GM06990 (cell line): ENCODE measurements around the gene RNF220.

Experiments
- DNase-seq: peaks from one replicate; pipeline ENCODE4 v3.0.0-alpha.2; 2011; ENCODE audit not compliant: insufficient read length; ENCODE audit errors: extremely low read depth
- H3K27me3 ChIP-seq: replicated peaks from 2 replicates; pipeline ENCODE4 v1.6.0; 2011; ENCODE audit warnings: low read length; ENCODE audit not compliant: control insufficient read depth, insufficient read depth
- H3K36me3 ChIP-seq: 2 replicates; pipeline ENCODE4 v1.5.1; 2011; ENCODE audit warnings: low read length; ENCODE audit not compliant: control insufficient read depth, insufficient read depth
- H3K4me3 ChIP-seq: replicated peaks from 2 replicates; pipeline ENCODE4 v1.5.1; 2011; ENCODE audit warnings: low read depth, mild to moderate bottlenecking, control low read depth, low read length
- CTCF ChIP-seq: IDR thresholded peaks from 2 replicates; pipeline ENCODE4 v1.5.1; 2011; ENCODE audit warnings: low read length, control low read depth, mild to moderate bottlenecking, inconsistent platforms; ENCODE audit not compliant: insufficient read depth, poor library complexity, severe bottlenecking

RNF220 gene

GRCh38 chr1:44644806-44645205 is 239.8 kb downstream of the RNF220 start:
- peaks cover 54% of the 10 kb centered on the region for H3K36me3 ChIP-seq
- no peak for DNase-seq
- no peaks in the 10 kb centered on the region for H3K27me3 ChIP-seq
- TF ChIP-seq CTCF, result no peak
- H3K4me3 ChIP-seq, result no peak overlapping the region

- Histone ChIP-seq H3K36me3 (peaks cover 54% of the 10 kb centered on the region), H3K4me3 (no peak overlapping the region), H3K27me3 (no peaks in the 10 kb centered on the region)
- no peak for DNase-seq
- TF ChIP-seq CTCF, result no peak
These were observed 240.6 kb downstream of the RNF220 start for GRCh38 chr1:44645476-44646244.

- Histone ChIP-seq H3K27me3 (no peaks in the 10 kb centered on the region), H3K36me3 (peaks cover 50% of the 10 kb centered on the region), H3K4me3 (no peak overlapping the region)
- no peak for TF ChIP-seq CTCF
- DNase-seq, result no peak
These were observed 241.4 kb downstream of the RNF220 start for GRCh38 chr1:44646261-44647110.

GRCh38 chr1:44647896-44648295 is 242.8 kb downstream of the RNF220 start:
- no peak for DNase-seq
- Histone ChIP-seq H3K4me3 (no peak overlapping the region), H3K27me3 (no peaks in the 10 kb centered on the region), H3K36me3 (peaks cover 39% of the 10 kb centered on the region)
- no peak for TF ChIP-seq CTCF

GRCh38 chr1:44648529-44649250 is 243.6 kb downstream of the RNF220 start:
- TF ChIP-seq CTCF, result no peak
- no peak overlapping the region for H3K4me3 ChIP-seq
- H3K27me3 ChIP-seq, result no peaks in the 10 kb centered on the region
- no peak for DNase-seq
- peaks cover 37% of the 10 kb centered on the region for H3K36me3 ChIP-seq
